Lower leg skin (tissue), 4 donors: Measurements from ENCODE around the gene ACTRT2. TPM values are rescaled to one million over a fixed set of nuclear protein-coding genes. Genes with fewer than 3 reads are reported as not detected.

ENCODE experiments used
- DNase-seq, 2 donors: peaks; one replicate each; pipeline ENCODE4 v3.0.0-alpha.2; 2019; ENCODE audit warnings: low spot score in 2 of 2
- H3K4me3 ChIP-seq: fragments of 200-600 bp; sonication (generic); 2 replicates; pipeline ENCODE4 v1.5.1; 2017; ENCODE audit warnings: mild to moderate bottlenecking, low read depth; ENCODE audit not compliant: poor library complexity, severe bottlenecking
- POLR2A ChIP-seq, 2 donors: fragments of 450-650 bp; IDR thresholded peaks; one replicate each; pipeline ENCODE4 v1.6.1; 2016 to 2017; ENCODE audit warnings: antibody characterized with exemption in 2 of 2, mild to moderate bottlenecking in 1 of 2, moderate library complexity in 1 of 2
- WGBS, 2 donors: methylation state at CpG; one replicate each; pipeline ENCODE4 v1.1.5; 2018; 5-methylcytosine and 5-hydroxymethylcytosine counted together
- intact Hi-C: fragments of 100-400 bp; cut with DNase I; formaldehyde crosslinking; loops from one replicate; pipeline ENCODE4 v1.15.0; 2023; ENCODE audit warnings: low total_unique reads
- total RNA-seq, 4 donors: library from RNA; depleted of rRNA; stranded (reverse); fragments of >200 nt; gene quantifications; one replicate each; pipeline ENCODE4 v1.1.0, GENCODE V29; 2016
- TF ChIP-seq, protein P1 (sequence below), 3 donors: fragments of 450-650 bp; IDR thresholded peaks; one replicate each; pipeline ENCODE4 v1.5.1; 2016; ENCODE audit warnings: antibody characterized with exemption in 3 of 3, mild to moderate bottlenecking in 3 of 3, moderate library complexity in 2 of 3

The ACTRT2 gene
- total RNA-seq, 4 donors from 2014 or later, result not detected

DNA sequence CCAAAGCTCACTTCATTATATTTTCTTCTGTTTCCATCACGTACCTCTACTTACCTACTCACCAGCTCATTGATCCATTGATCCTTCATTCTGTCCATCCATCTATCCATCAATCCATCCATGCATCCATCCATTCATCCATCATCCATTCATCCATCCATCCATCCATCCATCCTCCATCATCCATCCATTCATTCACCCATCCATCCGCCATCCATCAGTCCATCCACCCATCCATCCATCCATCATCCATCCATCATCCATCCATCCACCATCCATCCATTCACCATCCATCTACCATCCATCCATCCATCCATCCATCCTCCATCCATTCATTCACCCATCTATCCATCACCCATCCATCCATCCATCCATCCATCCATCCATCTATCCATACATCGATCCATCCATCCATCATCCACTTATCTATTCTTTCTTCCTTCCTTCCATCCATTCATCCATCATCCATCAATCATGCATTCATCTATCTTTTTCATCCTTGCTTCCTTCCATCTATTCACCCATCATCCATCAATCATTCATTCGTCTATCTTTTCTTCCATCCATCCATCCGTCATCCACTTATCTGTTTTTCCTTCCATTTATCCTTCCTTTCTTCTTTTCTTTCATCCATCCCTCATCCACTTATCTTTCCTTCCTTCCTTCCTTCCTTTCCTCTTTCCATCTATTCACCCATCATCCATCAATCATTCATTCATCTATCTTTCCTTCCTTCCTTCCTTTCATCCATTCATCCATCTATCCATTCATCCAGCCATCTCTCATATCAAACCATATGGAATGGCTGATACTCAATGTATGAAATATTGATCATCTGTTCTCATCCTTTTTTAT is 35.3 kb upstream of the ACTRT2 start:
- intact Hi-C loops, result no loop called here
- no peak overlapping the region for H3K4me3 ChIP-seq
- no peak for DNase-seq
- WGBS, 2 donors, result 90 to 93% methylated on average over 5 of the region's 5 CpGs
- no peak for TF ChIP-seq POLR2A (IDR thresholded peaks at IDR 0.05)
- TF ChIP-seq, protein P1, sequence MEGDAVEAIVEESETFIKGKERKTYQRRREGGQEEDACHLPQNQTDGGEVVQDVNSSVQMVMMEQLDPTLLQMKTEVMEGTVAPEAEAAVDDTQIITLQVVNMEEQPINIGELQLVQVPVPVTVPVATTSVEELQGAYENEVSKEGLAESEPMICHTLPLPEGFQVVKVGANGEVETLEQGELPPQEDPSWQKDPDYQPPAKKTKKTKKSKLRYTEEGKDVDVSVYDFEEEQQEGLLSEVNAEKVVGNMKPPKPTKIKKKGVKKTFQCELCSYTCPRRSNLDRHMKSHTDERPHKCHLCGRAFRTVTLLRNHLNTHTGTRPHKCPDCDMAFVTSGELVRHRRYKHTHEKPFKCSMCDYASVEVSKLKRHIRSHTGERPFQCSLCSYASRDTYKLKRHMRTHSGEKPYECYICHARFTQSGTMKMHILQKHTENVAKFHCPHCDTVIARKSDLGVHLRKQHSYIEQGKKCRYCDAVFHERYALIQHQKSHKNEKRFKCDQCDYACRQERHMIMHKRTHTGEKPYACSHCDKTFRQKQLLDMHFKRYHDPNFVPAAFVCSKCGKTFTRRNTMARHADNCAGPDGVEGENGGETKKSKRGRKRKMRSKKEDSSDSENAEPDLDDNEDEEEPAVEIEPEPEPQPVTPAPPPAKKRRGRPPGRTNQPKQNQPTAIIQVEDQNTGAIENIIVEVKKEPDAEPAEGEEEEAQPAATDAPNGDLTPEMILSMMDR (IDR thresholded peaks at IDR 0.05), result no peak

DNA sequence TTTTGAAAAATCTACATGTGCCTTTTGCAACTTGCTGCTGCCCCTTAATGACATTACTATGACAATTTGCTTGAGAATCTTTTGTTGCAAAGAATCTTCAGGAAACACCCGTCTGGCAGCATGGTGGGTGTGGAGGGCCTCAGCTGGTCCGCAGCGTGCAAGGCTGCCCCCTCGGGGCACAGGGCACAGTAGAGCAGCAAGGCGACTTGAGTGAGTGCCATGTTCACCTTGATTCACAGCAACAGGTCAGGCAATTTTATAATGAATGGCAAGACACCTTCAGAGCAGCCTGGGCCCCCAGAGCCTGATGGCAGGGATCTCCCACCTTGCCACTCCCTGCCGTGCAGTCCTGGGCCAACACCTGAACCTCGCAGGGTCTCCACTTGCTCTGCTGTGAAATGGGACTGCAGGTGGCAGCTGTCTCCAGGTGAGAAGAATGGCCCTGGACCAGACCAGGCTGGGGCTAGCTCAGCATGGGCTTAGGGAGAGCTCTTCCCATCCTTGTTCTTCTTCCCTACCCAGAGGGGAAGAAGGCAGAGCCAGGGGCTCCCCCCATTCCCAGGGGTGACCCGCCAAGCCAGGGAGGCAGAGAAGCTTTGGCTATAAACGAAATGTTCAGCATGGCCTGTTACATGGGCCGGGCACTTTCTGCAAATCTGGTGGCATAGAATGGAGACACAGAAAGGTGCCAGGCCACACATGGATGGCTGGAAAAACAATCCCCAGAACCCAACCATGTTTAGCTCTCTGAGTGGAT is 34.5 kb upstream of the ACTRT2 start:
- peak in 1 of 2 donors; percentile 69 for DNase-seq
- intact Hi-C loops, result no loop called here

DNA sequence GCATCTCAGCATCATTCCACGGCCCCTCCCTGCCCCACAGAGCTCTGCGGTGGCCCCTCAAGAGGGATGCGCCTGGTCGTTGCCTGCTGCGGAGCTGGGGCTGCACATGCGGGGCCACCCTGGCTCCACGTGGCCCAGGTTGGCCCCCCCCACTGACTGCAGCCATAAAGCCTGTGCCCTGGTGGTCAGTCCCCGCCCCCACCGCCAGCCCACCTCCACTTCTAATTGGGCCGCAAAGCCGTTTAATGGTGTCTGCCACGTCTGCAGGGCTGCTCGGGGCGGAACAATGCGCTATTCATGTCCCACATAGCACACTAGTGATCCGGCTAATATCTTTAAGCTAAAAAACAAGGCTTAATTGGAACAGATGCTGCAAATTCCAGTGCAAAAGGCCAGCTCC is 33.5 kb upstream of the ACTRT2 start:
- DNase-seq, result peak in 1 of 2 donors; percentile 80
- WGBS, 2 donors, result 69 to 76% methylated on average over 14 of the region's 16 CpGs
- H3K4me3 ChIP-seq, result no peak overlapping the region
- intact Hi-C loops, result no loop called here
- TF ChIP-seq POLR2A (IDR thresholded peaks at IDR 0.05), result no peak
- TF ChIP-seq, protein P1 (IDR thresholded peaks at IDR 0.05), result no peak

More for the DNA sequence above, 34.5 kb upstream of the ACTRT2 start:
- no peak overlapping the region for H3K4me3 ChIP-seq
- TF ChIP-seq, protein P1 (IDR thresholded peaks at IDR 0.05), result no peak
- TF ChIP-seq POLR2A (IDR thresholded peaks at IDR 0.05), result no peak
- 82 to 83% methylated on average over 8 to 10 of the region's 10 CpGs for WGBS, 2 donors

DNA sequence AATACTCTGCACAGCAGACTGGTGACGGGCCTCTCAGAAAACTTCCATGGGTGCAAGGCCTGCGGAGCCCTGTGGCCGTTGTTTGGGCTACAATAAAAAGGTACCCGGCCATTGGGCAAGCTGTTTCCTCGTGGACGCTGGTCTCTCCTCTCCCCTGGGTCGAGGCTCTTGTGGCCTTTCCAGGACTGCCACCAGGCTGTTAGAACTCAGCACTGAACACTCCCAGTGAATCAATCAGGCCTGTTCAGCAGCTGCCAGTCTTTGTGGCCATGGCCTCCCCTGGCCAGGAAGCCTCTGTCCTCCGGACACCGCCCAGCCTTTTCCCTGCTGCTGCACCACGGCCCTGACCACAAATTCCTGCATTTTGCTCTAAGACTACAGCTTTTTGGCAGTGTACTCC is 33.0 kb upstream of the ACTRT2 start:
- intact Hi-C loops, result no loop called here
- peak in 1 of 2 donors; percentile 75 for DNase-seq
- H3K4me3 ChIP-seq, result no peak overlapping the region
- WGBS, 2 donors, result 79% methylated on average over 10 of the region's 10 CpGs
- TF ChIP-seq, protein P1 (IDR thresholded peaks at IDR 0.05), result no peak
- no peak for TF ChIP-seq POLR2A (IDR thresholded peaks at IDR 0.05)

DNA sequence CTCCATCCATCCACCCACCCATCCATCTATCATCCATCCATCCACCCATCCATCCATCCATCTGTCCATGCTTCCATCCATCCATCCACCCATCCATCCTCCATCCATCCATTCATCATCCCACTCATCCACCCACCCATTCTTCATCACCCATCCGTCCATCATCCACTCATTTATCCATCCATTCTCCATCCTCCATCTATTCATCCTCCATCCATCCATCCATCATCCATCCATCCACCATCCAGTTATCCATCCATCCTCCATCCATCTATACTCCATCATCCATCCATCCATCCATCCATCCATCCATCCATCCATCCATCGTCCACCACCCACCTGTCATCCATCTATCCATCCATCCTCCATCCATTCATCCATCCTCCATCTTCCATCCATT is 32.1 kb upstream of the ACTRT2 start:
- intact Hi-C loops, result no loop called here
- peak in 1 of 2 donors; percentile 17 for DNase-seq

More for the DNA sequence above, 32.1 kb upstream of the ACTRT2 start:
- WGBS, 2 donors, result 87% methylated on average over 2 of the region's 2 CpGs
- TF ChIP-seq, protein P1 (IDR thresholded peaks at IDR 0.05), result no peak
- no peak for TF ChIP-seq POLR2A (IDR thresholded peaks at IDR 0.05)
- no peak overlapping the region for H3K4me3 ChIP-seq
